HG03460 (cell line): Measurements from ENCODE around the gene CADM3.

Experiments
- ATAC-seq: cut with Tn5 transposase; IDR thresholded peaks from one replicate; pipeline ENCODE4 v1.9.1; 2021; ENCODE audit not compliant: unreplicated experiment

Gene CADM3

DNA sequence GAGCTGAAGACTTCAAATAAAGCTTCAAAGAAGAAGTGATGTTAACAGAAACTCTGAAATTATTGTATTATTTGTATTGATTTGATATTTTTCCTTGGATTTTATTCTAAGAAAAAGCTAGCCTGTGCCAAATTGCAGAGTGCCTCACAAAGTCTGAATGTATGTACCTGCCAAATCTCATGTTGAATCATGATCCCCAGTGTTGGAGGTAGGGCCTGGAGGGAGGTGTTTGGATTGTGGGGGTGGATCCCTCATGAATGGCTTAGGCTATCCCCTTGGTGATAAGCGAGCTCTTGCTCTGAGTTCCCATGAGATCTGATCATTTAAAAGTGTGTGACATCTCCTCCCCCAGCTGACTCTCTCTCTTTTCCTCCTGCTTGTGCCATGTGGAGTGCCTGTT lies 76.9 kb downstream of the CADM3 start:
- no peak for ATAC-seq

- ATAC-seq = no peak
Measured at GRCh38 chr1:159250638-159251216, 79.3 kb downstream of the CADM3 start.
